ENCODE data around the gene FAM76A.
A peak's percentile ranks its signal among the peaks of the same experiment; 100 is the strongest.
"Not testable (repeated sequence)": the region's sequence is repeated elsewhere in the genome, so short reads cannot be mapped to it uniquely, and the experiment has no call there.

FAM76A gene

GRCh38 chr1:27785781-27786455, 60.2 kb downstream of the FAM76A start:
- Histone ChIP-seq H3K9ac (no peak overlapping the region), H3K36me3 (ENCODE audit: insufficient read depth) (no peaks in the 10 kb centered on the region), H3K4me1 (ENCODE audit: low read depth, poor library complexity, severe bottlenecking) (peaks cover 10% of the 10 kb centered on the region), H3K79me2 (ENCODE audit: insufficient read depth, low read depth) (no peaks in the 10 kb centered on the region), H3K27ac (no peak overlapping the region), H4K20me1 (ENCODE audit: insufficient read depth) (no peaks in the 10 kb centered on the region), H3K4me2 (no peak overlapping the region), H3K27me3 (ENCODE audit: insufficient read depth, low read depth) (no peaks in the 10 kb centered on the region), H2AFZ (ENCODE audit: low read depth) (no peak overlapping the region), H3K4me3 (IDR thresholded peaks at IDR 0.05; ENCODE audit: insufficient read depth, low read depth, low read length) (no peak overlapping the region)
- TF ChIP-seq CTCF (conservative IDR thresholded peaks at IDR 0.05; ENCODE audit: low read depth, low read length) = no peak

- Histone ChIP-seq H3K36me3 (ENCODE audit: insufficient read depth) (no peaks in the 10 kb centered on the region), H3K79me2 (ENCODE audit: insufficient read depth, low read depth) (no peaks in the 10 kb centered on the region)
Measured at GRCh38 chr1:27787895-27788294, 62.1 kb downstream of the FAM76A start.

GRCh38 chr1:27789540-27790041, 63.8 kb downstream of the FAM76A start:
- H3K27me3 ChIP-seq (ENCODE audit: insufficient read depth, low read depth) = no peaks in the 10 kb centered on the region
- no peak overlapping the region for H3K27ac ChIP-seq
- H3K9ac ChIP-seq = no peak overlapping the region
- H3K4me1 ChIP-seq (ENCODE audit: low read depth, poor library complexity, severe bottlenecking) = peaks cover 10% of the 10 kb centered on the region
- H3K4me2 ChIP-seq = no peak overlapping the region
- no peaks in the 10 kb centered on the region for H3K36me3 ChIP-seq (ENCODE audit: insufficient read depth)
- no peak overlapping the region for H3K4me3 ChIP-seq (IDR thresholded peaks at IDR 0.05; ENCODE audit: insufficient read depth, low read depth, low read length)
- no peak for TF ChIP-seq CTCF (conservative IDR thresholded peaks at IDR 0.05; ENCODE audit: low read depth, low read length)
- no peaks in the 10 kb centered on the region for H4K20me1 ChIP-seq (ENCODE audit: insufficient read depth)
- H3K79me2 ChIP-seq (ENCODE audit: insufficient read depth, low read depth) = no peaks in the 10 kb centered on the region
- no peak overlapping the region for H2AFZ ChIP-seq (ENCODE audit: low read depth)

More at GRCh38 chr1:27787895-27788294, 62.1 kb downstream of the FAM76A start:
- Histone ChIP-seq H3K27ac (no peak overlapping the region), H4K20me1 (ENCODE audit: insufficient read depth) (no peaks in the 10 kb centered on the region), H3K9ac (no peak overlapping the region), H2AFZ (ENCODE audit: low read depth) (no peak overlapping the region), H3K4me1 (ENCODE audit: low read depth, poor library complexity, severe bottlenecking) (peaks cover 10% of the 10 kb centered on the region), H3K4me2 (peak overlapping the region; percentile 3; the same call in 1 of the 2 replicates), H3K4me3 (IDR thresholded peaks at IDR 0.05; ENCODE audit: insufficient read depth, low read depth, low read length) (no peak overlapping the region), H3K27me3 (ENCODE audit: insufficient read depth, low read depth) (no peaks in the 10 kb centered on the region)
- no peak for TF ChIP-seq CTCF (conservative IDR thresholded peaks at IDR 0.05; ENCODE audit: low read depth, low read length)

- not testable (repeated sequence) for H3K4me3 ChIP-seq (IDR thresholded peaks at IDR 0.05; ENCODE audit: insufficient read depth, low read depth, low read length); H3K79me2 ChIP-seq (ENCODE audit: insufficient read depth, low read depth); H3K27ac ChIP-seq; H3K4me2 ChIP-seq; H3K27me3 ChIP-seq (ENCODE audit: insufficient read depth, low read depth); H3K36me3 ChIP-seq (ENCODE audit: insufficient read depth); H2AFZ ChIP-seq (ENCODE audit: low read depth); H3K9ac ChIP-seq; H3K4me1 ChIP-seq (ENCODE audit: low read depth, poor library complexity, severe bottlenecking); H4K20me1 ChIP-seq (ENCODE audit: insufficient read depth)
Measured at GRCh38 chr1:27790270-27790669, 64.5 kb downstream of the FAM76A start.

GRCh38 chr1:27795601-27796000, 69.8 kb downstream of the FAM76A start:
- no peaks in the 10 kb centered on the region for H4K20me1 ChIP-seq (ENCODE audit: insufficient read depth)
- H3K9ac ChIP-seq = no peak overlapping the region
- H3K4me1 ChIP-seq (ENCODE audit: low read depth, poor library complexity, severe bottlenecking) = no peaks in the 10 kb centered on the region
- no peak for TF ChIP-seq CTCF (conservative IDR thresholded peaks at IDR 0.05; ENCODE audit: low read depth, low read length)
- H3K4me3 ChIP-seq (IDR thresholded peaks at IDR 0.05; ENCODE audit: insufficient read depth, low read depth, low read length) = no peak overlapping the region
- H3K27ac ChIP-seq = no peak overlapping the region
- no peak overlapping the region for H3K4me2 ChIP-seq
- no peaks in the 10 kb centered on the region for H3K36me3 ChIP-seq (ENCODE audit: insufficient read depth)
- no peaks in the 10 kb centered on the region for H3K27me3 ChIP-seq (ENCODE audit: insufficient read depth, low read depth)
- H3K79me2 ChIP-seq (ENCODE audit: insufficient read depth, low read depth) = no peaks in the 10 kb centered on the region
- no peak overlapping the region for H2AFZ ChIP-seq (ENCODE audit: low read depth)
